Parathyroid adenoma (tissue), 2 donors: ENCODE data around the gene HDAC2.

Source experiments
- H2AFZ ChIP-seq: fragments of 300-600 bp; sonication (generic); one replicate; pipeline ENCODE4 v1.7.0; 2017; ENCODE audit warnings: antibody characterized with exemption, mild to moderate bottlenecking
- H3K27ac ChIP-seq: fragments of 300-600 bp; sonication (generic); one replicate; pipeline ENCODE4 v1.7.0; 2017
- H3K27me3 ChIP-seq: fragments of 300-600 bp; sonication (generic); one replicate; pipeline ENCODE4 v1.7.0; 2017; ENCODE audit warnings: low read length; ENCODE audit not compliant: control insufficient read depth, insufficient read depth
- H3K36me3 ChIP-seq: fragments of 300-600 bp; sonication (generic); one replicate; pipeline ENCODE4 v1.7.0; 2017; ENCODE audit warnings: low read length; ENCODE audit not compliant: control insufficient read depth, insufficient read depth
- H3K4me1 ChIP-seq: fragments of 300-600 bp; sonication (generic); one replicate; pipeline ENCODE4 v1.7.0; 2017; ENCODE audit warnings: control low read depth
- H3K4me2 ChIP-seq: fragments of 300-600 bp; sonication (generic); one replicate; pipeline ENCODE4 v1.7.0; 2017; ENCODE audit warnings: low read length
- H3K4me3 ChIP-seq: fragments of 300-600 bp; sonication (generic); one replicate; pipeline ENCODE4 v1.7.0; 2017; ENCODE audit warnings: low read depth, low read length
- H3K79me2 ChIP-seq: fragments of 300-600 bp; sonication (generic); one replicate; pipeline ENCODE4 v1.7.0; 2017; ENCODE audit warnings: control low read depth
- H3K9ac ChIP-seq: fragments of 300-600 bp; sonication (generic); one replicate; pipeline ENCODE4 v1.7.0; 2017; ENCODE audit warnings: mild to moderate bottlenecking
- H3K9me3 ChIP-seq: fragments of 300-600 bp; sonication (generic); one replicate; pipeline ENCODE4 v1.7.0; 2017; ENCODE audit warnings: low read length; ENCODE audit not compliant: control insufficient read depth
- CTCF ChIP-seq: fragments of 300-600 bp; sonication (generic); IDR thresholded peaks from one replicate; pipeline ENCODE4 v1.7.0; 2017; ENCODE audit warnings: antibody characterized with exemption, mild to moderate bottlenecking
- donor health status: primary hyperparathyroidism.

HDAC2 gene

DNA sequence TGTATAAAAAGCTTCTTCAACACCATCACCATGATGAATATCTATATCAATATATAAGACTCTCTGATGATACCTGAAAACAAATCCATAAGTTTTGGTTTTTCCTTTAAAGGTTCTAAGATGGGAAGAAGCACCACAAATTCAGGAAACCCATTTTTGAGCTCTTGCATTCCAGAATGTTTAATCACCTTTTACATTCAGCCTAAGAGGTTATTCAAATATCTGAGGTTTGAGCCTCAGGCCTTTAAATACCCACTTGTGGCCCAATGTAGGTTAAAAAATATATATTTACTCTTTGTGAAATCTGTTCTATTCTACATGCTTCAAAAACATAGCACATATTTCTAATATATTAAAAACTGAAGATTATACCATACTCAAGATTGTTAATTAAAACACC is 17.6 kb downstream of the HDAC2 start:
- no peak overlapping the region for H3K9ac ChIP-seq
- no peaks in the 10 kb centered on the region for H3K36me3 ChIP-seq
- H3K4me2 ChIP-seq = no peak overlapping the region
- H3K4me3 ChIP-seq = no peak overlapping the region
- no peaks in the 10 kb centered on the region for H3K9me3 ChIP-seq
- no peaks in the 10 kb centered on the region for H3K27me3 ChIP-seq
- peaks cover 4% of the 10 kb centered on the region for H3K4me1 ChIP-seq
- TF ChIP-seq CTCF = no peak
- no peak overlapping the region for H3K27ac ChIP-seq
- no peak overlapping the region for H2AFZ ChIP-seq
- no peaks in the 10 kb centered on the region for H3K79me2 ChIP-seq

- Histone ChIP-seq H3K4me3 (no peak overlapping the region), H3K9ac (no peak overlapping the region), H3K36me3 (no peaks in the 10 kb centered on the region), H3K4me2 (no peak overlapping the region), H3K9me3 (no peaks in the 10 kb centered on the region), H3K79me2 (no peaks in the 10 kb centered on the region), H3K4me1 (no peaks in the 10 kb centered on the region), H3K27ac (no peak overlapping the region), H3K27me3 (no peaks in the 10 kb centered on the region), H2AFZ (no peak overlapping the region)
- no peak for TF ChIP-seq CTCF
These were observed 21.4 kb downstream of the HDAC2 start for GRCh38 chr6:113949499-113949898.

- H2AFZ ChIP-seq = no peak overlapping the region
- no peak overlapping the region for H3K4me3 ChIP-seq
- no peak overlapping the region for H3K4me2 ChIP-seq
- no peaks in the 10 kb centered on the region for H3K79me2 ChIP-seq
- H3K9me3 ChIP-seq = no peaks in the 10 kb centered on the region
- H3K27ac ChIP-seq = no peak overlapping the region
- no peaks in the 10 kb centered on the region for H3K4me1 ChIP-seq
- no peaks in the 10 kb centered on the region for H3K36me3 ChIP-seq
- TF ChIP-seq CTCF = no peak
- no peak overlapping the region for H3K9ac ChIP-seq
- no peaks in the 10 kb centered on the region for H3K27me3 ChIP-seq
These were observed 26.2 kb downstream of the HDAC2 start for GRCh38 chr6:113944701-113945100.

GRCh38 chr6:113939825-113940224 is 31.1 kb downstream of the HDAC2 start:
- H3K79me2 ChIP-seq = no peaks in the 10 kb centered on the region
- no peak overlapping the region for H2AFZ ChIP-seq
- no peak for TF ChIP-seq CTCF
- H3K9ac ChIP-seq = no peak overlapping the region
- H3K4me3 ChIP-seq = no peak overlapping the region
- no peak overlapping the region for H3K27ac ChIP-seq
- H3K4me1 ChIP-seq = peaks cover 5% of the 10 kb centered on the region
- no peak overlapping the region for H3K4me2 ChIP-seq
- H3K9me3 ChIP-seq = no peaks in the 10 kb centered on the region
- H3K36me3 ChIP-seq = no peaks in the 10 kb centered on the region
- no peaks in the 10 kb centered on the region for H3K27me3 ChIP-seq

DNA sequence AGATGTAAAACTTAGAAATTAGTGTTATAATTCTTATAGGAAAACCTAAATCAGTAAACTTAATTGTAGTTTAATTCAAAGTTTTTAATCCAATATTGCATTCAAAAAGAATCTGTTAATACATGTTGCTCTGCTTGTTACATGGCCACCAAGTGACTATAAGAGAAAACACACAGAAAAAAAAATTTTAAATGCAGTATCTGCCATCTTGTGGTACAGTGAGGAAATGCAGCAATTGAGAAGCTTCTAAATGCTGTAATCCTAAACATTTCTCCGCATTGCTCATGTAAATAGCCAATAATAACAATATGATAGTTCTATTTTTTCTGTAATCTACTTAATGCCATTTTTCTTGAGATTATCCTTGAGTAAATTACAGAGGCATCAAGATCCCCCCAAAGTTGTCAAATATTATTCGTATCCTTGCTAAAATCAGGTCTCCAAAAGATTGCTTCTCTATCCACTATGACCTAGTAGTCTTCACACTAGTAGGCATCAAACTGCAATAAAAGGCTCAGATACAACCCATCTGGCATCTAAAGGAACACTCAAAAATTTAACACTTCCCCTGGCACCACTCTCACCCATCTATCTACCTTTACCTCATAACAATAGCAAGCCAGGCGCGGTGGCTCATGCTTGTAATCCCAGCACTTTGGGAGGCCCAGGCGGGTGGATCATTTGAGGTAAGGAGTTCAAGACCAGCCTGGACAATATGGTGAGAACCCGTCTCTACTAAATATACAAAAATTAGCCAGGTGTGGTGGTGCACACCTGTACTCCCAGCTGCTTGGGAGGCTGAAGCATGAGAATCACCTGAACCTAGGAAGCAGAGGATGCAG is 34.6 kb downstream of the HDAC2 start:
- H3K79me2 ChIP-seq = no peaks in the 10 kb centered on the region
- no peak overlapping the region for H2AFZ ChIP-seq
- H3K9me3 ChIP-seq = no peaks in the 10 kb centered on the region
- no peaks in the 10 kb centered on the region for H3K27me3 ChIP-seq
- no peak overlapping the region for H3K27ac ChIP-seq
- no peak overlapping the region for H3K4me3 ChIP-seq
- no peaks in the 10 kb centered on the region for H3K36me3 ChIP-seq
- no peak overlapping the region for H3K4me2 ChIP-seq
- no peak overlapping the region for H3K9ac ChIP-seq
- peaks cover 5% of the 10 kb centered on the region for H3K4me1 ChIP-seq
- TF ChIP-seq CTCF = peak; percentile 71
